Gastrocnemius medialis (tissue), 4 donors: Measurements from ENCODE around the gene MBD3L5. TPM values are rescaled to one million over a fixed set of nuclear protein-coding genes. Genes with fewer than 3 reads are reported as not detected.

Experiments
- ATAC-seq, 2 donors: fragments of 150-250 bp; one replicate each; pipeline ENCODE4 v1.9.1; 2016
- DNase-seq, 2 donors: peaks; one replicate each; pipeline ENCODE4 v3.0.0-alpha.2; 2019
- H3K27ac ChIP-seq, 4 donors: fragments of 200-600 bp; sonication (generic); 1 replicate in 1 of 4; 2 replicates in 3 of 4; pipeline ENCODE4 v1.5.1; 2016 to 2018; ENCODE audit warnings: mild to moderate bottlenecking in 2 of 4, moderate library complexity in 1 of 4
- H3K27me3 ChIP-seq, 3 donors: fragments of 200-600 bp; sonication (generic) in 2 of 3; 1 replicate in 1 of 3; 2 replicates in 2 of 3; pipeline versions ENCODE4 v1.5.1 to v1.6.0; 2016 to 2019; ENCODE audit warnings: mild to moderate bottlenecking in 1 of 3, moderate library complexity in 1 of 3
- H3K36me3 ChIP-seq, 2 donors: fragments of 200-600 bp; sonication (generic) in 1 of 2; one replicate each; pipeline ENCODE4 v1.5.1; 2017 to 2018
- H3K4me1 ChIP-seq, 2 donors: fragments of 200-600 bp; sonication (generic) in 1 of 2; one replicate each; pipeline ENCODE4 v1.5.1; 2016 to 2017; ENCODE audit warnings: mild to moderate bottlenecking in 2 of 2
- H3K4me3 ChIP-seq, 4 donors: fragments of 200-600 bp; sonication (generic) in 3 of 4; 1 replicate in 1 of 4; 2 replicates in 3 of 4; pipeline ENCODE4 v1.5.1; 2016 to 2019; ENCODE audit warnings: mild to moderate bottlenecking in 2 of 4
- H3K9me3 ChIP-seq, 3 donors: fragments of 200-600 bp; sonication (generic) in 2 of 3; 1 replicate in 1 of 3; 2 replicates in 2 of 3; pipeline ENCODE4 v1.5.1; 2016 to 2019
- POLR2A ChIP-seq, 2 donors: fragments of 450-650 bp; IDR thresholded peaks; one replicate each; pipeline ENCODE4 v1.6.1; 2017; ENCODE audit warnings: antibody characterized with exemption in 2 of 2, mild to moderate bottlenecking in 2 of 2, moderate library complexity in 2 of 2
- in situ Hi-C, 4 donors: fragments of 200-750 bp; cut with MboI; loops; one replicate each; pipeline versions ENCODE4 v1.15.0 to v1.8.0; 2017; ENCODE audit warnings: low sequenced_read_pairs in 4 of 4
- intact Hi-C: fragments of 100-400 bp; cut with DNase I; formaldehyde crosslinking; loops from one replicate; pipeline ENCODE4 v1.15.1; 2023; ENCODE audit warnings: low total_unique reads
- total RNA-seq, 4 donors: library from RNA; depleted of rRNA; stranded (reverse); fragments of >200 nt; gene quantifications; one replicate each; pipeline versions ENCODE4 v1.1.0 to v1.2.3, GENCODE V29; 2016
- TF ChIP-seq, protein P1 (sequence below), 5 experiments: fragments of 450-650 bp in 3 of 5; fragments of 200-600 bp in 2 of 5; sonication (generic) in 2 of 5; IDR thresholded peaks in 4 of 5; conservative IDR thresholded peaks in 1 of 5; 1 replicate in 4 of 5; 2 replicates in 1 of 5; pipeline ENCODE4 v1.5.1; 2016 to 2019; ENCODE audit warnings: antibody characterized with exemption in 5 of 5, mild to moderate bottlenecking in 3 of 5, moderate library complexity in 3 of 5

MBD3L5 gene
- total RNA-seq, 4 donors from 2014 or later, result not detected

DNA sequence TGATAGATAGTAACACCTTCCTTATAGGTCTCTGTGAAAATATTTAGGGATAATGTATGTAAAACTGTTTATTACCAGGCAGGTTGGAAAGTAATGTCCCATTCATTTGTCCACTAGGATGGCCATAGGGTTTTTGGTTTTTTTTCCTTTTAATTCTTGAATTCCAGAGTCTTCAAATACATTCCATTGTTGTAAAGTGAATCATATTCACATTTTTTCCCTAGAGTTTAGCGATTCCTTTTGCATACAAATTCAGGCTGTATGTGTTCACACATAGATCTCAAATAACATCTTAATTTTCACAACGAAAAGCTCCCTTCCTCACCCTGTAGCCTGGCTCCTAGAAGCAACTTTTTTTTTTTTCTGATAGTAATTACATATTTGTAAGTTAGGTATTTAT lies 37.3 kb downstream of the MBD3L5 start:
- Histone ChIP-seq H3K36me3 (peaks cover 3 to 25% of the 10 kb centered on the region in 2 donors), H3K9me3 (no peaks in the 10 kb centered on the region), H3K27ac (no peak overlapping the region), H3K4me1 (peaks cover 7 to 9% of the 10 kb centered on the region in 2 donors), H3K4me3 (no peak overlapping the region), H3K27me3 (no peaks in the 10 kb centered on the region)
- DNase-seq (no peak), ATAC-seq (no peak)
- intact Hi-C loops, result no loop called here
- no peak for TF ChIP-seq POLR2A (IDR thresholded peaks at IDR 0.05)
- in situ Hi-C loops, result no loop called here

DNA sequence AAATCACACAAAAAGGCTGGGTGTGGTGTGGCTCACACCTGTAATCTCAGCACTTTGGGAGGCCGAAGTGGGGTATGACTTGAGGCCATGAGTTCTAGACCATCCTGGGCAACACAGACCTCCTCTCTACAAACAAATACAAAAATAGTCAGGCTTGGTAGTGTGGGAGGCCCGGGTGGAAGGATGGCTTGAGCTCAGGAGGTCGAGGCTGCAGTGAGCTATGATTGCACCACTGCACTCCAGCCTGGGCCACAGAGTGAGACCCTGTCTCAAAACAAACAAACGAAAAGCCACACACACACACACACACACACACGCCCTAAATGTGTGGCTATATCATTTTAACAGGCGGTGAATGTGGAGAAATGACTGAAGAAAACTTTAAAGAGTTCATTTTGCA lies 38.2 kb downstream of the MBD3L5 start:
- peak overlapping the region; percentile 75 to 88 (median 83) for H3K27ac ChIP-seq
- H3K36me3 ChIP-seq, result peaks cover 3 to 34% of the 10 kb centered on the region in 2 donors
- DNase-seq (no peak), ATAC-seq (no peak)
- no peaks in the 10 kb centered on the region for H3K27me3 ChIP-seq
- intact Hi-C loops, result no loop called here
- no peak for TF ChIP-seq POLR2A (IDR thresholded peaks at IDR 0.05)
- TF ChIP-seq, protein P1, sequence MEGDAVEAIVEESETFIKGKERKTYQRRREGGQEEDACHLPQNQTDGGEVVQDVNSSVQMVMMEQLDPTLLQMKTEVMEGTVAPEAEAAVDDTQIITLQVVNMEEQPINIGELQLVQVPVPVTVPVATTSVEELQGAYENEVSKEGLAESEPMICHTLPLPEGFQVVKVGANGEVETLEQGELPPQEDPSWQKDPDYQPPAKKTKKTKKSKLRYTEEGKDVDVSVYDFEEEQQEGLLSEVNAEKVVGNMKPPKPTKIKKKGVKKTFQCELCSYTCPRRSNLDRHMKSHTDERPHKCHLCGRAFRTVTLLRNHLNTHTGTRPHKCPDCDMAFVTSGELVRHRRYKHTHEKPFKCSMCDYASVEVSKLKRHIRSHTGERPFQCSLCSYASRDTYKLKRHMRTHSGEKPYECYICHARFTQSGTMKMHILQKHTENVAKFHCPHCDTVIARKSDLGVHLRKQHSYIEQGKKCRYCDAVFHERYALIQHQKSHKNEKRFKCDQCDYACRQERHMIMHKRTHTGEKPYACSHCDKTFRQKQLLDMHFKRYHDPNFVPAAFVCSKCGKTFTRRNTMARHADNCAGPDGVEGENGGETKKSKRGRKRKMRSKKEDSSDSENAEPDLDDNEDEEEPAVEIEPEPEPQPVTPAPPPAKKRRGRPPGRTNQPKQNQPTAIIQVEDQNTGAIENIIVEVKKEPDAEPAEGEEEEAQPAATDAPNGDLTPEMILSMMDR (IDR thresholded peaks at IDR 0.05 in 4 of 5, conservative IDR thresholded peaks at IDR 0.05 in 1 of 5), result no peak
- H3K9me3 ChIP-seq, result no peaks in the 10 kb centered on the region
- peak overlapping the region; percentile 26 to 99 (median 88) for H3K4me3 ChIP-seq
- H3K4me1 ChIP-seq, result peaks cover 7 to 9% of the 10 kb centered on the region in 2 donors
- in situ Hi-C loops, result no loop called here

DNA sequence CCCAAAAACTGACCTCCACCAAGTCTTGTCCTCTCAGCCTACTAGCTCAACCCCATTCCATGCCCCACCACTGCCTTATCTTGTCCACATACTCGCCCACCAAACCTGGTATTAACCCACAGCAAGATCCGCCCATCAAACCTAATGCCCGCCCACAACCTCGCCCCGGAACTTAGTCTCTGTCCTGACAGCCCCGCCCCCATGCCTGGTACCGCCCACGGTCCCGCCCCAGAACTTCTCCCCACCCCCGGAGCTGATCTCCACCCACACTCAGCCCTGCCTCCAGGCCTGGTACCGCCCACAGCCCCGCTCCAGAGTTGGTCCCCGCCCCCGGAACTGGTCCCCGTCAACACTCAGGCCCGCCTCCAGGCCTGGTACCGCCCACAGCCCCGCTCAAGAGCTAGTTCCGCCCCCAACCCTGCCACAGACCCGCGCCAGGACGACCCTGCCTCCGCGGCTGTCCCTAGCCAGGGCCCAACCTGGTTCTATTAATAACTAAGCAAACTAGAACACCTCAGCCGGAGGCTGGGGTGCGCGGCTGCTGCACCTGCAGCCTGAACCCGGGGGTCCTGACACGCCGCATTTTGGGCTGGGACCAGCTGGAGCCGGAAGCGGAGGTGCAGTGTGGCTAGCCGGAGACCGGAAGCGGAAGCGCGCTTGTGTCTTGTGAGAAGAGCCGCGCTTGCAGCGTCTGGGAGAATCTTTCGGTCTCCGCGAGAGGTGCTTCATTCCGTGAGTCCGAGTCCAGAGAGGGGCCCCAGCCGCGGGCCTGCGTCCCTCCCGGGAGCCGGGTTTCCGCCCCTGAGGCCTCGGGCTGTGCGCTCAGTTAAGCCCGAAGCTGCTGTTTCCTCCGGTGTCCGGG lies 38.9 kb downstream of the MBD3L5 start, which contains the start of gene ZNF557:
TSS of gene ZNF557 (plus strand) at position 662 of the 862 bp plus-strand sequence. CDS start 5,372 bp downstream, outside the sequence.
- H3K27ac ChIP-seq, result peak within 1 kb of the TSS; percentile 75 to 88 (median 83)
- H3K9me3 ChIP-seq, result no peaks in the 10 kb centered on the region
- DNase-seq (peak; percentile 98), ATAC-seq (peak; percentile 97)
- H3K4me1 ChIP-seq, result peaks cover 7 to 9% of the 10 kb centered on the region in 2 donors
- H3K27me3 ChIP-seq, result no peaks in the 10 kb centered on the region
- peak within 1 kb of the TSS; percentile 82 to 99 (median 96) for H3K4me3 ChIP-seq
- intact Hi-C loops, result loop anchor here (1.0 kb wide), 1 partner anchor 30 kb away; no protein-coding TSS in a partner anchor
- in situ Hi-C loops, result no loop called here
- peaks cover 3 to 41% of the 10 kb centered on the region in 2 donors for H3K36me3 ChIP-seq
- TF ChIP-seq, protein P1 (IDR thresholded peaks at IDR 0.05 in 4 of 5, conservative IDR thresholded peaks at IDR 0.05 in 1 of 5), result no peak
- peak; percentile 53 to 75 for TF ChIP-seq POLR2A (IDR thresholded peaks at IDR 0.05)

DNA sequence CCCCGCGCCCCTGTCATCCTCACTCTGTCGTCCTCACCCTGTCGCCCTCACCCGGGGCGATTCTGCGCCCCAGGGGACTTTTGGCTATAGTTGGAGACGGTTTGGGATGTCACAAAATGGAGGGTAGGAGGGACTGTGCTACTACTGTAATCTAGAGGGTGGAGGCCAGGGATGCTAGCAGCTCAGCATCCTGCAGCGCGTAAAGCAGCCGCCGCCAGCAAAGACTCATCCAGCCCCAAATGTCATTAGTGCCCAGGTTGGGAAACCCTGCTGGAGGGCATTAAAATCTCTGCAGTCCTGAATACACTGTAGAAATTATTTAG lies 39.5 kb downstream of the MBD3L5 start:
- peaks cover 7 to 9% of the 10 kb centered on the region in 2 donors for H3K4me1 ChIP-seq

More for the DNA sequence above, 39.5 kb downstream of the MBD3L5 start:
- peaks cover 3 to 47% of the 10 kb centered on the region in 2 donors for H3K36me3 ChIP-seq
- H3K27ac ChIP-seq, result peak overlapping the region; percentile 75 to 88 (median 83)
- DNase-seq (no peak), ATAC-seq (peak in 1 of 2 donors; percentile 7)
- in situ Hi-C loops (no loop called here), intact Hi-C loops (loop anchor here (1.0 kb wide), 1 partner anchor 29 kb away; no protein-coding TSS in a partner anchor)
- TF ChIP-seq POLR2A (IDR thresholded peaks at IDR 0.05), result no peak
- TF ChIP-seq, protein P1 (IDR thresholded peaks at IDR 0.05 in 4 of 5, conservative IDR thresholded peaks at IDR 0.05 in 1 of 5), result no peak
- peak overlapping the region; percentile 82 to 99 (median 96) for H3K4me3 ChIP-seq
- H3K27me3 ChIP-seq, result no peaks in the 10 kb centered on the region
- no peaks in the 10 kb centered on the region for H3K9me3 ChIP-seq
